ENCODE data around the gene VSX2.
"Not testable (repeated sequence)": the region's sequence is repeated elsewhere in the genome, so short reads cannot be mapped to it uniquely, and the experiment has no call there.

VSX2 gene

GRCh38 chr14:74258764-74259035 is 19.5 kb downstream of the VSX2 start:
- DNase-seq (ENCODE audit: low read depth, low spot score), result no peak

GRCh38 chr14:74259513-74259912 is 20.3 kb downstream of the VSX2 start:
- DNase-seq (ENCODE audit: low read depth, low spot score), result no peak

- DNase-seq (ENCODE audit: low read depth, low spot score), result no peak
Measured at GRCh38 chr14:74260525-74261233, 21.4 kb downstream of the VSX2 start.

GRCh38 chr14:74261288-74261687 is 22.0 kb downstream of the VSX2 start:
- DNase-seq (ENCODE audit: low read depth, low spot score), result no peak

- no peak for DNase-seq (ENCODE audit: low read depth, low spot score)
Measured at GRCh38 chr14:74262076-74262475, 22.8 kb downstream of the VSX2 start.

GRCh38 chr14:74263181-74263580 is 23.9 kb downstream of the VSX2 start:
- no peak for DNase-seq (ENCODE audit: low read depth, low spot score)

- no peak for DNase-seq (ENCODE audit: low read depth, low spot score)
Measured at GRCh38 chr14:74263921-74264320, 24.7 kb downstream of the VSX2 start.

GRCh38 chr14:74265301-74265965 is 26.2 kb downstream of the VSX2 start:
- DNase-seq (ENCODE audit: low read depth, low spot score), result peak; percentile 47

- no peak for DNase-seq (ENCODE audit: low read depth, low spot score)
Measured at GRCh38 chr14:74267588-74267987, 28.3 kb downstream of the VSX2 start.

GRCh38 chr14:74270382-74271177 is 31.3 kb downstream of the VSX2 start:
- not testable (repeated sequence) for DNase-seq (ENCODE audit: low read depth, low spot score)

GRCh38 chr14:74271365-74271764 is 32.1 kb downstream of the VSX2 start:
- DNase-seq (ENCODE audit: low read depth, low spot score), result no peak

- DNase-seq (ENCODE audit: low read depth, low spot score), result peak; percentile 40
Measured at GRCh38 chr14:74275241-74275841, 36.1 kb downstream of the VSX2 start.

- DNase-seq (ENCODE audit: low read depth, low spot score), result no peak
Measured at GRCh38 chr14:74278080-74278479, 38.8 kb downstream of the VSX2 start.

GRCh38 chr14:74281069-74281468 is 41.8 kb downstream of the VSX2 start:
- DNase-seq (ENCODE audit: low read depth, low spot score), result no peak

- no peak for DNase-seq (ENCODE audit: low read depth, low spot score)
Measured at GRCh38 chr14:74286736-74287135, 47.5 kb downstream of the VSX2 start.

GRCh38 chr14:74289801-74290200 is 50.6 kb downstream of the VSX2 start:
- no peak for DNase-seq (ENCODE audit: low read depth, low spot score)

GRCh38 chr14:74290415-74290814 is 51.2 kb downstream of the VSX2 start:
- DNase-seq (ENCODE audit: low read depth, low spot score), result peak; percentile 73

- DNase-seq (ENCODE audit: low read depth, low spot score), result no peak
Measured at GRCh38 chr14:74292061-74292460, 52.8 kb downstream of the VSX2 start.

GRCh38 chr14:74293606-74294005 is 54.4 kb downstream of the VSX2 start:
- peak; percentile 49 for DNase-seq (ENCODE audit: low read depth, low spot score)

GRCh38 chr14:74296037-74296467 is 56.8 kb downstream of the VSX2 start:
- DNase-seq (ENCODE audit: low read depth, low spot score), result no peak

GRCh38 chr14:74297986-74298385 is 58.7 kb downstream of the VSX2 start:
- no peak for DNase-seq (ENCODE audit: low read depth, low spot score)

- DNase-seq (ENCODE audit: low read depth, low spot score), result no peak
Measured at GRCh38 chr14:74299061-74299545, 59.9 kb downstream of the VSX2 start.

Measured in ELF-1 (cell line).